Glomerular visceral epithelial cell (primary cell): ENCODE data around the gene SERINC1.
"Not testable (repeated sequence)": the region's sequence is repeated elsewhere in the genome, so short reads cannot be mapped to it uniquely, and the experiment has no call there.

Experiments used
- DNase-seq: peaks from one replicate; pipeline ENCODE4 v3.0.0-alpha.2; 2016; ENCODE audit errors: extremely low spot score

The SERINC1 gene

DNA sequence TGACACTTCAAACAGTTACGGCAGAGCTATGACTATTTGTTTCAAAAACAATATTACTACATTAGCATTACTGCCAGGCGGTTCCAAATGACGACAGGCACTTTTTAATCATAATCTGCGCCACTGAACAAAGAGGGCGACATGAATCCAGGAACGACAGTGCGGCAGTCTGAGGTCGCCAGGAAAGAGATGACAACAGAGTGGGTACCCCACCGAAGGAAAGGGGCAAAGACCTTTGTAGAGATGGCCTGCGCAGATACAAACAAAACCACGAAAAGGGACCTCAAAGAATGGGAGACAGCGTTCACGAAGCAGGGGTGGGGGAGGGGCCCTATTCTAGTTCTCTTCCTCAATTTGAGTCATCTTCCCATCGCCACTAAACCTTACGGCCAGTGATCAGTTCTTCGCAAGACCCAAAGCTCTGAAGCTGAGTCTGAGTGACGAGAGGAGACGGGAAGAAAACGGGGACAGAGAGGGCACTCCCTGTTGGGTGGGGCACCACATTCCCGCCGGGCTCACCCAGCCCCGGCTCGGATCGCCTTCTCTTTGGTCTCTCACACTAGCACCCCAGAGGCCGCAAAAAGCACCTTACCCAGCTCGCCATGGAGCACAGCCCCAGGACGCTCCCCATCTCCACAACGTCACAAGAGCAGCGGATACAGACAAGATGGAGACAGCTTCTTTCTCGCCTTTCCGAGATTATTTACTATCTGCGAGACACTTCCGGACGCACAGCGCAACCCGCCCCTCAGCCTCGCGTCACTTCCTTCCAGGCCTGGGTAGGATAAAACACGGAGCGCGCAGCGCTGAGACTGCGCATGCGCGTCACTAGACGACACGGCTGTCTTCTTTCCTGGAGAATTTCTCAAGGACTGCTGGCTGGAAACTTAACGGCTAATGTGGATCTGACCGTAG lies at the start of gene SERINC1:
SERINC1 (minus strand) TSS at position 701 of the 915 bp plus-strand sequence; CDS start at position 631, 70 bp downstream.
- DNase-seq = peak; percentile 95

DNA sequence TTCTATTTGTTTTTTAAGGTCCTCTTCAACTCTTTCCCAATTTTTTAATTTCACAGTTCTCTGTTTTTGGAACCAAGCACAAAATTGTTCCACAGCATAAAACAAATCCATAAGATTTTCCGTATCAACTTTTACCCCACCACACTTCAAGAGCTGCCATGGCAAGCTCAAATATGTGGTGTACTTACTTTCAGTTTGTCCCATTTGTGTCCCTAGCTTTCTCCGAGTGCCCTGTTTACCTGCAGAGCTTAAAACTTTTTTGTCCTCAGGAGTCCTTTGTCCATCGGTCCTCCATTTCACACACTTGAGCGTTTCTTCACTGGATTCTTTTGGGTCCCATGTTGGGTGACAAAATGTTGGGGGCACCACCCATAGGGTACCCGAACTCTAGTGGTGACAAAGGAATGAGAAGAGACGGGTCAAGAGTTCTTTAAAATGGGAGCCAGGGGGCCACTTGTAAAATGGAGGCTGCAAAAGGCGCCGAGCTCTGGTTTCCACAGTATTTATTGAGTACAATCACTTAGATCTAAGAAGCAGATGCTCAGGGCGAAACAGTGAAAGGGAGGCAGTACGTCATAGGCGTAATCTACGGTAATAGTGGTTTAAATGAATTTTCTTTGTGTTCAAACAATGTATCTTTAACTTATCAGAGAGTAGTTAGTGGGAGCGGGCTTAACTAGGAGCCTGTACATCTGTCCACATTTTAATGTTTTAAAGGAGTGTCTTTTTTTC lies 39.8 kb upstream of the SERINC1 start:
- DNase-seq = no peak

GRCh38 chr6:122505170-122505569 lies 33.6 kb upstream of the SERINC1 start:
- not testable (repeated sequence) for DNase-seq

- DNase-seq = no peak
Observed at GRCh38 chr6:122501475-122501874, 29.9 kb upstream of the SERINC1 start.

- DNase-seq = no peak
Observed at GRCh38 chr6:122495612-122496011, 24.0 kb upstream of the SERINC1 start.

GRCh38 chr6:122494665-122495272 lies 23.2 kb upstream of the SERINC1 start:
- DNase-seq = no peak

- DNase-seq = peak; percentile 69
Observed at GRCh38 chr6:122491919-122492555, 20.4 kb upstream of the SERINC1 start.

- DNase-seq = no peak
Observed at GRCh38 chr6:122490607-122491006, 19.0 kb upstream of the SERINC1 start.

DNA sequence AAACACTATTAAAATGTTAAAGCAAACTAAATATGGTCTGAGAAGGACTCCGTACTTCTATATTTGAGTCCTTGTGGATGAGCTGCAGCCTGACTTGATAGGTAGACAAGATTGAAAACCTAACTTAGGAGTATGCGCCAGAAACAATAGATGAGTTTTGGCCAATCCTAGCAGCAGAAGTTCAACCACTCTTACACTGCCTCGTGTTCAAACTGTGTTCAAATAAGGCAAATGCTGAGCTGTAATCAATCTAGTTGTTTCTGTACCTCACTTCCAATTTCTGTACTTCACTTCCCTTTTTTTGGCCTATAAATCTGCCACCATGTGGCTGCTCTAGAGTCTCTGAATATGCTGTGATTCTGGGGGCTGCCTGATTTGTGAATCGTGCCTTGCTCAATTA lies 13.2 kb upstream of the SERINC1 start:
- no peak for DNase-seq

GRCh38 chr6:122482750-122483080 lies 11.1 kb upstream of the SERINC1 start:
- DNase-seq = no peak

DNA sequence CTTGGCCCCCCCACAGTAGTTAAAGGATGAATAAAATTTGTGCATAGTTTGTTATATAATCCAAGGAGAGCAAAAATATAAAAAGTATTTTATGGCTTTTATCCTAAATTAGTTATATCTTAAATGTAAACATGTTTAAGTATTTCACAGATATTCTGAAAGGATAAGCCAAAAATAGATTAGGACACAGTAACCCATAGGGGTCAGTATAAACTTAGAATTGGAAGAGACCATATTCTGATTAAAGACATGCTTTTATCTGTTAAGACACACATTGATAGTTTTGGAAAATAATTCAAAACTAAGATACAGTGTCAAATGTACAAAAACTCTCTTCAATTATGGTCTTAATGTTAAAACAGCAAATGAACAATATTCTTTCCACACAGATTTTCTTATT lies 4.5 kb upstream of the SERINC1 start:
- DNase-seq = peak; percentile 11

- no peak for DNase-seq
Observed at GRCh38 chr6:122472022-122472340, 374 bp upstream of the SERINC1 start.

GRCh38 chr6:122461885-122462284 lies 9.7 kb downstream of the SERINC1 start:
- no peak for DNase-seq

DNA sequence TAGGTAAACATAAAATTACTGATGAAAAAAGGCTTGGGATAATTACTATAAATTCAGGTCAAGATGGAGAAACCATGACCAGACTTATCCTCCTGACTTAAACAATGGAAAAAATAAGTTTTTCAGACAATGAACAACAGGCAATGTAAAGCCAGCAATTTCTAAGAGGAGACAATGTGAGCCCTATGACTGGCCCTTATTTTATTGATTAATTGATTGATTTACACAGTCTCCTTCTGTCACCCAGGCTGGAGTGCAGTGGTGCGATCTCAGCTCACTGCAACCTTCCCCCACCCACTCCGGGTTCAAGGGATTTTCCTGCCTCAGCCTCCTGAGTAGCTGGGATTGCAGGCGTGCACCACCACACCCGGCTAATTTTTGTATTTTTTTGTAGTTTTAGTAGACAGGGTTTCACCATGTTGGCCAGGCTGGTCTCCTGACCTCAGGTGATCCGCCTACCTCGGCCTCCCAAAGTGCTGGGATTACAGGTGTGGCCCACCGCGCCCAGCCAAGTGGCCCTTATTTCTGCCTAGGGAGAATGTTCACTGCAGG lies 11.7 kb downstream of the SERINC1 start:
- DNase-seq = not testable (repeated sequence)

GRCh38 chr6:122459240-122459639 lies 12.4 kb downstream of the SERINC1 start:
- DNase-seq = no peak

GRCh38 chr6:122458087-122458486 lies 13.5 kb downstream of the SERINC1 start:
- DNase-seq = no peak

DNA sequence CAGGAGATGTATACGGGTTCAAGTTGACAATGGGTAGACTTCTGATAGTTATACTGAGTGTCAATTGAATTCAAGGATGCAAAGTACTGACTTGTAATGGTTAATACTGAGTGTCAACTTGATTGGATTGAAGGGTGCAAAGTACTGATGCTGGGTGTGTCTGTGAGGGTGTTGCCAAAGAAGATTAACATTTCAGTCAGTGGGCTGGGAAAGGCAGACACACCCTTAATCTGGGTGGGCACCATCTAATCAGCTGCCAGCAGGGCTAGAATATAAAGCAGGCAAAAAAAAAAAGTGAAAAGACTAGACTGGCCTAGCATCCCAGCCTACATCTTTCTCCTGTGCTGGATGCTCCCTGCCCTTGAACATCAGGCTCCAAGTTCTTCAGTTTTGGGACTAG lies 16.5 kb downstream of the SERINC1 start:
- DNase-seq = not testable (repeated sequence)

DNA sequence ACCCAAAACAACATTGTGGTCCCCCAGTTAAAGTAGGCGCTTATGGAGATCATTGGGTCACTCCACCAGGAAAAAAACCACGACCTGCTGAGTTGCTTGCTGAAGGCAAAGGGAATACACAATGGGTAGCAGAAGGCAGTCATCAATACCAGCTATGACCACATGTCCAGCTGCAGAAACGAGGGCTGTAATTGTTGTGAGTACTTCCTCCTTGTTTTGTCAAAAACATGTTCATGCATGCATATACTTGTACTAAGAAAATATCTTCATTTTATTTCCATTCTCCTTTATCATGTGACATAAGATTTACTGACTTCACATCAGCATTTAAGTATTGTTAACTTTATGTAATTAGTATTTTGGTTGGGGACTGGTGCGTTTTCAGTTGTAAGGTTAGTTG lies 16.9 kb downstream of the SERINC1 start:
- DNase-seq = no peak

DNA sequence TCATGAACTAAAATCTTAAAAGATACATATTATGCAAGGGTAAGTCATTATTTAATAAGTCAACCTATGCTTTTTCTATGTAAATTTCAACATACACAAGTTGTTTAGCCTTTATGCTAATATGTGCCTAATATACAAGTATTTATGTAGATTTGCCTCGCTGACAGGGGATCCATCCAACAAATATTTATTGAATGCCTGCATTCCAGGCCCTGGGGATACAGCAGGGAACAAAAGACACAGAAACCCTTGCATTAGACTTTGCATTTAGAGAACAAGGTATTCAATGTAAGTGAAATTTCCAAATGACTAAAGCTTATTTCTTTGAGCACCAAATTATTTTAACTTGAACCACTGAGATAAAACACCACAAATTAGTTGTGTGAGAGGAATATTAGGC lies 19.1 kb downstream of the SERINC1 start:
- DNase-seq = no peak

- no peak for DNase-seq
Observed at GRCh38 chr6:122449069-122449468, 22.5 kb downstream of the SERINC1 start.

DNA sequence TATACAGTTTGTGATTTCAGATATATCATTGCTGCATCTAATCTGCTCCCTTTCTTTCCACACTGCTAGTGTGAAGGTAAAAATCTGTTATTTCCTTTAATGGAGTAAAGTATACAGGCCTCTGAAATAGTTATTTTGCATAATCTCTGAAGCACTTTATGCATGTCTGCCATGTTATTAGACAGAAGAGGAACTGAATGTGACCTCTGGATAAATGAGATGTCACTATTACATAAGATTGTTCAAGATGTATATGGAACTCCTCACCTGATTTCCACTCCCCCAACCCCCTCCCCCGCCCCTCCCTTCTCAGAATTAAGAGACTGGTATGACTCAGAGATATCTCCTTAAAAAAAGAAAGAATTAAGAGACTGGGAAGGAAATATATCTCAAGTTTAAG lies 26.3 kb downstream of the SERINC1 start:
- no peak for DNase-seq

DNA sequence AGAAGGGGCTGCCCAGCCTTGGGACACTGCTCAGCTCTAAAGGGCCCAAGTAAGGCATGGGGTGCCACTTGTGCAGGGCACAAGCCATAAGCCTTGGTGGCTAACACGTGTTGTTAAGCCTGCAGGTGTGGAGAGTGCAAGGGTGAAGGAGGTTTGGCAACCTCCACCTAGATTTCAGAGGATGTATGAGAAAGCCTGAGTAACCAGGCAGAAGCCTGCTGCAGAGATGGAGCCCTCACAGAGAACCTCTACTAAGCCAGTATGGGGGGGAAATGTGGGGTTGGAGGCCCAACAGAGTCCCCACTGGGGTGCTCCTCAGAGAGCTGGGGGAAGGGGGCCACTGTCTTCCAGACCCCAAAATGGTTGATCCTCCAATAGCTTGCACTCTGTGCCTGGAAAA lies 32.6 kb downstream of the SERINC1 start:
- no peak for DNase-seq
